IPS-15b (cell line): ENCODE data around the gene EPHB4.
"Not testable (repeated sequence)": the region's sequence is repeated elsewhere in the genome, so short reads cannot be mapped to it uniquely, and the experiment has no call there.

Experiments used
- H3K27me3 ChIP-seq: one replicate; pipeline ENCODE4 v1.6.1; 2013; ENCODE audit warnings: low read length; ENCODE audit not compliant: control insufficient read depth, insufficient read depth
- H3K36me3 ChIP-seq: one replicate; pipeline ENCODE4 v1.6.1; 2013; ENCODE audit warnings: low read length; ENCODE audit not compliant: control insufficient read depth, insufficient read depth
- H3K4me1 ChIP-seq: one replicate; pipeline ENCODE4 v1.6.1; 2013; ENCODE audit warnings: mild to moderate bottlenecking, low read length; ENCODE audit not compliant: control insufficient read depth, insufficient read depth
- H3K4me3 ChIP-seq: one replicate; pipeline ENCODE4 v1.5.1; 2013; ENCODE audit warnings: low read depth, low read length
- H3K9ac ChIP-seq: one replicate; pipeline ENCODE4 v1.6.1; 2013; ENCODE audit warnings: low read depth, mild to moderate bottlenecking, low read length
- H3K9me3 ChIP-seq: one replicate; pipeline ENCODE4 v1.6.1; 2013; ENCODE audit warnings: mild to moderate bottlenecking, low read length; ENCODE audit not compliant: control insufficient read depth, insufficient read depth

EPHB4 gene

GRCh38 chr7:100808354-100808875 is 18.9 kb downstream of the EPHB4 start:
- Histone ChIP-seq H3K4me1 (no peaks in the 10 kb centered on the region), H3K4me3 (no peak overlapping the region), H3K36me3 (peaks cover 74% of the 10 kb centered on the region), H3K27me3 (no peaks in the 10 kb centered on the region), H3K9ac (no peak overlapping the region), H3K9me3 (no peaks in the 10 kb centered on the region)

- H3K4me3 ChIP-seq, H3K27me3 ChIP-seq, H3K4me1 ChIP-seq, H3K9me3 ChIP-seq, H3K9ac ChIP-seq: not testable (repeated sequence)
- H3K36me3 ChIP-seq, result peaks cover 73% of the 10 kb centered on the region
Measured at GRCh38 chr7:100806883-100807282, 20.4 kb downstream of the EPHB4 start.

- Histone ChIP-seq H3K36me3 (peaks cover 71% of the 10 kb centered on the region), H3K4me3 (no peak overlapping the region), H3K4me1 (no peaks in the 10 kb centered on the region), H3K27me3 (no peaks in the 10 kb centered on the region), H3K9ac (no peak overlapping the region), H3K9me3 (no peaks in the 10 kb centered on the region)
Measured at GRCh38 chr7:100806276-100806675, 21.0 kb downstream of the EPHB4 start.

GRCh38 chr7:100804681-100805431 is 22.5 kb downstream of the EPHB4 start:
- Histone ChIP-seq H3K9ac (no peak overlapping the region), H3K9me3 (no peaks in the 10 kb centered on the region), H3K4me1 (no peaks in the 10 kb centered on the region), H3K36me3 (peaks cover 65% of the 10 kb centered on the region), H3K4me3 (no peak overlapping the region), H3K27me3 (no peaks in the 10 kb centered on the region)

- Histone ChIP-seq H3K9ac (no peak overlapping the region), H3K4me1 (no peaks in the 10 kb centered on the region), H3K27me3 (no peaks in the 10 kb centered on the region), H3K36me3 (peaks cover 54% of the 10 kb centered on the region), H3K9me3 (no peaks in the 10 kb centered on the region), H3K4me3 (no peak overlapping the region)
Measured at GRCh38 chr7:100803398-100804161, 23.7 kb downstream of the EPHB4 start.

GRCh38 chr7:100802951-100803350 is 24.4 kb downstream of the EPHB4 start:
- no peak overlapping the region for H3K9ac ChIP-seq
- H3K4me1 ChIP-seq, result no peaks in the 10 kb centered on the region
- no peaks in the 10 kb centered on the region for H3K27me3 ChIP-seq
- H3K4me3 ChIP-seq, result no peak overlapping the region
- H3K9me3 ChIP-seq, result no peaks in the 10 kb centered on the region
- H3K36me3 ChIP-seq, result peaks cover 51% of the 10 kb centered on the region

- no peak overlapping the region for H3K9ac ChIP-seq
- H3K4me3 ChIP-seq, result no peak overlapping the region
- H3K36me3 ChIP-seq, result peaks cover 42% of the 10 kb centered on the region
- H3K9me3 ChIP-seq, result no peaks in the 10 kb centered on the region
- no peaks in the 10 kb centered on the region for H3K27me3 ChIP-seq
- no peaks in the 10 kb centered on the region for H3K4me1 ChIP-seq
Measured at GRCh38 chr7:100801833-100802568, 25.3 kb downstream of the EPHB4 start.

- Histone ChIP-seq H3K9ac (no peak overlapping the region), H3K27me3 (no peaks in the 10 kb centered on the region), H3K9me3 (no peaks in the 10 kb centered on the region), H3K36me3 (peaks cover 15% of the 10 kb centered on the region), H3K4me3 (no peak overlapping the region), H3K4me1 (peaks cover 3% of the 10 kb centered on the region)
Measured at GRCh38 chr7:100799037-100799896, 28.1 kb downstream of the EPHB4 start.

GRCh38 chr7:100794741-100795140 is 32.6 kb downstream of the EPHB4 start:
- Histone ChIP-seq H3K27me3 (no peaks in the 10 kb centered on the region), H3K9ac (no peak overlapping the region), H3K4me1 (peaks cover 6% of the 10 kb centered on the region), H3K4me3 (no peak overlapping the region), H3K9me3 (no peaks in the 10 kb centered on the region), H3K36me3 (no peaks in the 10 kb centered on the region)

- Histone ChIP-seq H3K4me3 (no peak overlapping the region), H3K27me3 (no peaks in the 10 kb centered on the region), H3K9me3 (no peaks in the 10 kb centered on the region), H3K4me1 (peaks cover 6% of the 10 kb centered on the region), H3K36me3 (no peaks in the 10 kb centered on the region), H3K9ac (peak overlapping the region; percentile 16)
Measured at GRCh38 chr7:100793806-100794660, 33.3 kb downstream of the EPHB4 start.
